PC-9 (cell line): ENCODE results near the gene TMEM91.

Source experiments
- CTCF ChIP-seq: fragments of 200-600 bp; sonication (generic); conservative IDR thresholded peaks from 2 replicates; pipeline ENCODE4 v1.6.1; 2017; ENCODE audit warnings: mixed run types, antibody characterized with exemption, mild to moderate bottlenecking, moderate library complexity
- EZH2 ChIP-seq: fragments of 200-600 bp; sonication (generic); IDR thresholded peaks from 2 replicates; pipeline ENCODE4 v1.8.0; 2017; ENCODE audit warnings: antibody characterized with exemption, low read depth

- no peak for TF ChIP-seq CTCF
- TF ChIP-seq EZH2, result no peak
Measured at GRCh38 chr19:41350735-41351338, 25.5 kb upstream of the TMEM91 start.
